NK-92 (cell line): ENCODE results near the gene IL22RA1.

Source experiments
- DNase-seq: peaks from one replicate; lab custom pipeline; 2025; ENCODE audit not compliant: unreplicated experiment; lab: John Stamatoyannopoulos, UW

The IL22RA1 gene

DNA sequence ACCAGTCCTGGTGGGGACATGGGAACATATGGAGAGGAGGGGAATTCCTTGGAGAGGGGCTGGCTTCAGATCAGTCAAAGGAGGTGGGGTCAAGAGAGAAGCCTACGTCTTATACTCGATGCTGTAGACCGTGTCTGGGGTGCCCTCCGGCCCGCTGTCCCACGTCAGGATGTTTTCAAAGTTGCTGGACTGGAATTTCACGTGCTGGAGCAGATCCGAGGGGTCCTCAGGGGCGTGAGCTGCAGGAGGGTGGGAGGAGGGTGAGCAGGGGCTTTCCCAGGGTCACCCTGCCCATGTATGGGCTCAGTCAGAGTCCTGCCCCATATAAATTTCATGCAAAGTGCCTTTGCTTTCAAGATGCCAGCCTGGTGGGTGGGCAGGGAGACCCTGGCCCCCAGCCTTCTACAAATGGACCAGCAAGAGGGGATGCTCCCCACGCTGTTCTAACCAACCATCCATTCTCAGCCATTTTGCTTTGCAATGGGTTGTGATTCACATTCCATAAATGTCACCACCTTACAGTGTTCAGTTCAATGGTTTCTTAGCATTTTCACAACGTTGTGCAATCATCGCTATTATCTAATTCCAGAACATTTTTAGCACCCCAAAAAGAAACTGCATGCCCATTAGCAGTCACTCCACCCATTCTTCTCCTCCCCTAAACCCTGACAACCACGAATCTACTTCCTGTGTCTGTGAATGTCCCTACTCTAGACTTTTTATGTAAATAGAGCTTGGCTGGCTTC is 4.3 kb downstream of the IL22RA1 start:
- DNase-seq, result no peak

DNA sequence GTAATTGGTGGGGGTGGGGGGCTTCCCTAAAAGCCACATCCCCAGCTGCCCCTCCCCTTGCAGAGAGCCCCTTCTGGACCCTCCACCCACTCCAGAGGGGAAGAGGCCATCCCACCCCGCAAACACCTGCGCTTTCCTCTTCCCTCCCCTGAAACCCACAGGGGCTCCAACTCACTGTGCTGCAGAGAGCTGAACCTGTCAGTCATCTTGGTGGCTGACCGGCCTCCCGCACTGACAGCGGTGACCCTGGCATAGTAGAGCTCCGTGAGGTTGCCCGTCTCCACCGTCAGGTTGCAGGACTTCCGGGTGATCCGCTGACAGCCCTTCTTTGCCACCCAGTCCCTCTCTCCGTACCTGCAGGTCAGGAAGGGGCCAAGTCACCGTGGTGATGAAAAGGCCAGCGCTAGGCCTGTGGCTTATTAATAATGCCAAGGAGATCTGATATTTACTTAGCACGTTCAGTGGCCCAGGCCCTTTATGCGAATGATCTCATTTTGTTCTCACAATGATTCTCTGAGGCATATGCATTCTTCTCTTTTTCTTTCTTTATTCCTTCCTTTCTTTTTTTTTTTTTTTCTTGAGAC is 5.9 kb downstream of the IL22RA1 start:
- DNase-seq, result no peak

DNA sequence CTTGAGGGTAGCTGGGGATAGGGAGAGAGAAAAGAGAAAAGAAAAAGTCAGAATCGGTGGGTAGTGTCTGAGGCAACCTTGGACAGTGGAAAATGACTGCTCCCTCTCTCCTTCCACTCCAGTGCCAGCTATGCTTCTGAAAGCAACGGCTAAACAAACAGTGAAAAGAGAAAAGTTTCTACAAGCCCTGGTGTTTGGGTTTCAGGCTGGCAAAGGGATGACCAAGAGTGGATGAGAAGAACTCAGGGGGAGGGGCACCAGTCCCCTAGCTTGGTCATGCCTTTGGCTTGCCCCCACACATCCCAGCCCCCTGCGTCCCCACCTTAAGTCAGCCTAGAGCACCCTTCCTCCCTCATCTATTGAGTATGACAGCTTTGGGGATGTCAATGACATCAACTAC is 8.6 kb downstream of the IL22RA1 start:
- DNase-seq, result no peak

DNA sequence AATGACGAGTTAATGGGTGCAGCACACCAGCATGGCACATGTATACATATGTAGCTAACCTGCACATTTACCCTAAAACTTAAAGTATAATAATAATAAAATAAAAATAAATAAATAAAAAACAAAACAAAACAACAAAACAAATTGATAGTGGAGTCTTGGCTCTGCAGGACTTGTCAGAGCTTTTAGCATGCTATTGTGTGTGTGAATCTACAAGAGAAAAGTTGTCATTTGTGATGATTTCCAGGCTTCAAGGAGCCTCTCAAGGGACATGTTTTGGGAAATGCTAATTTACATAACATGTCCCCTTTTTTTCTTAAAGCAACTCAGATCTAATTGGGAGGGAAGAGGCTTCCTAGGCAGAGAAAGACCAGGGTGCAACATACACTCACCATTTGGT is 9.1 kb downstream of the IL22RA1 start:
- DNase-seq, result no peak

DNA sequence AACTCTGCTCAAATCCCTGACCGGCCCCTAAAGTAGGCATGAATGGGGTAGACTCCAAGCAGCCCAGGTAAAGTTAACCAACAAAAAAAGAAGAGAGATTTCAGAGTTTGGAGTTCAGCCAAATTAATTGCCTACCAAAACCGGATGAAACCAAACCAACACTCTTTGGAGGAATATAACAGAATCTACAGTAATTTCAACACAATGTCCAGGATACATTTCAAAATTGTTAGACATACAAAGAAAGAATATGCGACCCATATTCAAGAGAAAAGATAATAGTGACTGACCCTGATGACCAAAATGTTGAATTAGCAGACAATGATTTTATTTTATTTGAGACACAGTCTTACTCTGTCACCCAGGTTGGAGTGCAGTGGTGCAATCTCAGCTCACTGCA is 12.6 kb downstream of the IL22RA1 start:
- DNase-seq, result no peak

DNA sequence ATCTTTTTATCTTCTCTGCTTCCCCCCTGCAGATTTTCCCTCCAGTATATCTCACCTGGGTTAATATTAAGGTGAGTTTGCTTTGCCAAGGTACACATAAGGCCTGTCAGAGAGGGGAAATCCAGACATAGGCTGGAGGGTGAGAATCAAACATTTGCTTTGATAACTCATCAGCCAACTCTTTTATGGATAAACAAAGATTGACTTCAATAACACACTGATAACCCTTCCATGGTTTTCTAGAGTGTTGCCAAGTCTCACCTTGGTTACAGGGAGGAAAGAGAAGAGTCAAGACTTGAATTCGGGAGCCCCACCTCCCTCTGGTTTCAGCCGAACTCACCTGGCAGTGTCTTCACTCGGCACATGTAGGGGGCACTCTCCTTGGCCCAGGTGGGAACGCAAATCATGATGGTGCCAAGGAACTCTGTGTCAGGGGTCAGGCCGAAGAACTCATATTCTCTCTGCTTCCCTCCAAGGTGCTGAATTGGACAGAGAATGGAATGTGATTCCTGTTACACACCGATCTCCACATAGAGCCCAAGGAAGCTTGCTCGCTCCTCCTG is 15.1 kb downstream of the IL22RA1 start:
- no peak for DNase-seq

DNA sequence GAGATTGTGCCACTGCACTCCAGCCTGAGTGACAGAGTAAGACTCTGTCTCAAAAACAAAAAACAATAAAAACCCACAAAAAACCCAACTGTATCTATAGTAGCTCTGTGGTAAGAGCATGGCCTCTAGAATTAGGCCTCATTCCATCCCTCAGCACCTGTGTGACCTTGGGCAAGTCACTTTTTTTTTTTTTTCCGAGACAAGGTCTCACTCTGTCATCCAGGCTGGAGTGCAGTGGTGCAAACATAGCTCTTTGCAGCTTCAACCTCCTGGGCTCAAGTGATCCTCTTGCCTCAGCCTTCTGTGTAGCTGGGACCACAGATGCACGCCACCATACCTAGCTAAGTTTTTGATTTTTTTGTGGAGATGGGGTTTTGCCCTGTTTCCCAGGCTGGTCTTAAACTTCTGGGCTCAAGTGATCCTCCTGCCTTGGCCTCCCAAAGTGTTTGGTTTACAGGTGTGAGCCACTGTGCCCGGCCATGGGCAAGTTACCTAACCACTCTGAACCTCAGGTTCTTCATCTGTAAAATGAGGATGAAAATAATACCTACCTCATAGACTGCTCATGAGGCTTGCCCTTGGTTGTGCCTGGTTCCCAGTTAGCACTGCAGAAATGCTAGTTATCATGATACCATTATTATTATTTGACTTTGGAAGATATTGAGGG is 15.7 kb downstream of the IL22RA1 start:
- no peak for DNase-seq

DNA sequence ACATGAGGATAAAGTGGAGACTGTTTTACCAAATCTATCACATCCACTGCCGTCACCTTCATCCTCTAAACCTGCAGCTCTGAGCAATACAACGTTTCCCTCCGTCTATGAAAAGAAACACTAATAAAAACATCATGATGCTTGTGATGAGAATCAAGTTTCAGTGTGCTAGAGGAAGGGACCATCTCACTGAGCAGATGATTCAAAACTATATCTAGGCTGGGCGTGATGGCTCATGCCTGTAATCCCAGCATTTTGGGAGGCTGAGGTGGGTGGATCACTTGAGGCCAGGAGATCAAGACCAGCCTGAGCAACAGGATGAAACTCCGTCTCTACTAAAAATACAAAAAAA is 16.3 kb downstream of the IL22RA1 start:
- no peak for DNase-seq

DNA sequence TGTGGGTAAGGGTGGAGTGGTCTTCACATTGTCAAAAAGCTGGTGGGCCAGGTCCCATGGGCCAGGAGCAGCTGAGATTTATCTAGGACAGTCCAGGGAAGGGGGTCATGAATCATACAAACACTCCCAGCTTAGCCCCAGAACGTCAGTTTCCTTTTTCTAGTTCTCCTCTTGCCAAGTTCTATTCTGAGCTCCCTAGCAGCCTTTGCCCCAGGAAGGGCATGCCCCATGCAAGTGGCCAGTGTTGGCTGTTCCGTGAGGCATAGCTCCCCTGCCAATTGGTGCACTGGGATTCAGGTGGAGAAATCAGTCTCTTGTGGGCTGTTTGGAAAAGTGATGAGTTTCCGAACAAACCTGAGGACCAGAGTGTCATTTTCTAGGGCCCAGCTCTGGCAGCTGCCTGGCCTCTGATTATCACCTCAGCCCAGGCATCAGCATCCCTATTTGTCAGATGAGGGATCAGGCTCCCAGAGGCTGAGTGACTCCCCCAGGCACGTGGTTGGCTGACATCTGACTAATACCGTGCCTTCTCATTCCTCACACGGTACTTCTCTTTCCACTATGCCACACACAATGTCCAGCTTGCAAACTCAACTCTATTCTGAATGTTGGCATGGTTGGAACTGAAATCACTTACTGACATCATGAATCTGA is 16.8 kb downstream of the IL22RA1 start:
- DNase-seq, result no peak

DNA sequence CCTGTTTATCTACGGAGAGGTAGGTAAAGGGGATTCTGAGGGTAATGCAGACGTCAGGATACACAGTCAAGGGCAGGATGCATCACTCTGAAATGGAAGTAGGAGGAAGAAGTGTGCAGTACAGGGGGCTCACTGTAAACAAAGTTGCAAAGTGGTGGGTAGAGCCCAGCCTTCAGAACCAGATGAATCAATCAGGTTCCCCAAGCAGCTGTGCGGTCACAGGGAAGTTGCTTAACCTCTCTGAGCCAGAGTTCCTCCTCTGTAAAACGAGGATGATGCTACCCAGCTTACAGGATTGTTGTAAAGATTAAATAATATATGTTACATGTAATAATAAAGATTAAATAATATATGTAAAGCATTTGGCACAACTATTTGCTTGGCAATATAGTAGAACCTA is 17.5 kb downstream of the IL22RA1 start:
- no peak for DNase-seq

DNA sequence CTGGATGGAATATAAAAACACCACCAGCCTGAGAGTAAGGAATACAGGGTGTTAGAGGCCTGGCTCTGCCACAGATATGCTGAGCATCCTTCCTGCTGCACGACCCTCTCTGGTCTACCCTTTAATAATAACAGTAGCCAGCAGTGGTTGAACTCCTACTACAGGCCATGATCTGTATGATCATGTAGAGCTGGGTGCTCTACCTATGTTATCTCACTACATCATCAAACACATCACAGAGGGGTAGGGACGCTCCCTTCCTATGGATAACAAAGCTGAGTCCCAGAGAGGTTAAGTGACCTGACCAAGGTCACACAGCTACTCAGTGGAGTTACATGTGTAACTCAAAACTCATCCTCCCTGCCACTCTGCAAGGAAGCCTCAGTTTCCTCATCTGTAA is 18.0 kb downstream of the IL22RA1 start:
- no peak for DNase-seq

DNA sequence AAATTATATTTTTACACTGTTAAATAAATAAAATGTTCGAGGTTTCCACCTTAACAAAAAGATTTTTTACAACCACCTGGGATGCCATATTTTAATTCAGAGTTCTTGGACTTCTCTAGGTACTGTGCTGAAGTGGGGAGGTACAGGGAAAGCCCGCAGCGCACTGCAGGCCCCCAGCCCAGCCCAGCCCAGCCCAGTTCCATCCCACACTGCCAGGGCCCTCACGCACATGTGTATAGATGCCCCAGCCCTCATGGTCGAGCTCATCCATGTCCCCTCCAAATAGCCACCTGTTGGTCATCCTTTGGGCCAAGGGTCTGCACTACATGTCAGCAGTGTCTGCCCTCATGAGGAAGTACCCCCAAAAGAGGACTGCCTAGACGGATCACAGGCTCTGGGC is 19.3 kb downstream of the IL22RA1 start:
- DNase-seq, result no peak

DNA sequence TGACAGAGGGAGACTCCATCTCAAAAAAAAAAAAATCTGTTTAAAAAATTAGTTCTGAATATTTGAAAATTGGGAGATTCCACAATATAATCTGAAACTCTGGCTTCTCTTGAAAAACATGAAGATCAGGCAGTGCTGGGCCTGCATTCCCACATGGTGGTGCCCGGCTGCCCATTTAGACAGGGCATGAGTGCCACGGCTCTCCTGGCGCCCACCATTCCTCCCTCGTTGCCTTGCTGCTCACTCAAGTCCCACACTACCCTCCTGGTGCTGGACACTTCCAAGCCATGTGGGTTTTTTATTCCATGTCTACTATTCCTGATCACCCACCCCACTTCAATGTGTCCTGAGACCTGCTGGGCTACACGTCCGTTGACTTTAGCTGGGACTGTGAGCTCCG is 20.2 kb downstream of the IL22RA1 start:
- no peak for DNase-seq

DNA sequence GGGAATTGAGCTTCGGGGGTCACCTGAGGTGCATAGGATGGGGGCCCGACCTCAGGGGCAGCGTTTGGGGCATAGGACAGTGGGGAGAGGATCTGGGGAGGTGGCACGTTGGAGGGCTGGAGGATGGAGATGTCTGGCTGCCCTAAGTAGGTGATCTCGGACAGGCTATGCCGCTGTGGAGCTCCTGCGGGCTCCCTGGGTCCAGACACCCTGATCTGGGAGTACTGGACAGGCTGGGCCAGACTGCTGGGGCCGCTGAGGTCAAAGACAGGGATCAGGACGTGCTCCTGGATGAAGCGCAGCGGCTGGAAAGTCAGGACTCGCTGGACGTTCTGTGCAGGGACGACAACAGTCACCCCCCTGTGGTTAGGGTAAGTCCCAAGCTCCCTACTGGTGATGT is 21.5 kb downstream of the IL22RA1 start:
- DNase-seq, result no peak

DNA sequence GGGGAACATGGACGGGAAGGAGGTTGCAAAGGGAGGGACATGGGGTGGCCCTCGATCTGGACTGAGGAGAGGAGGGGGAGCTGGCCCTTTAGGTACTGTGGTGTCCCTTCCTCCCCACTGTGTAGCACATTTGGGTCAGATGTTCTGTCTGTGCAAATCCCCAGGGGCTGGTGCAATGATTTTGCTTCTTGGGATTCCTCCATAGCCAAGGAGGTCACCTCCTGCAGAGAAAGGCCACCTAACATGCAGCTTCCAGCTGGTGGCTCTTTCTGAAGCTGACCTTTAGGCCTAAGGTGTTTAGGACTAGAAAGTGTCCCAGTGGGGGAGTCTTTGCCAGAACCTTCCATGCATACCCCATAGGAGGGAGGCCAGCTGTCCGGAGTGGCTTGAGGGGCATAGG is 22.0 kb downstream of the IL22RA1 start:
- no peak for DNase-seq

DNA sequence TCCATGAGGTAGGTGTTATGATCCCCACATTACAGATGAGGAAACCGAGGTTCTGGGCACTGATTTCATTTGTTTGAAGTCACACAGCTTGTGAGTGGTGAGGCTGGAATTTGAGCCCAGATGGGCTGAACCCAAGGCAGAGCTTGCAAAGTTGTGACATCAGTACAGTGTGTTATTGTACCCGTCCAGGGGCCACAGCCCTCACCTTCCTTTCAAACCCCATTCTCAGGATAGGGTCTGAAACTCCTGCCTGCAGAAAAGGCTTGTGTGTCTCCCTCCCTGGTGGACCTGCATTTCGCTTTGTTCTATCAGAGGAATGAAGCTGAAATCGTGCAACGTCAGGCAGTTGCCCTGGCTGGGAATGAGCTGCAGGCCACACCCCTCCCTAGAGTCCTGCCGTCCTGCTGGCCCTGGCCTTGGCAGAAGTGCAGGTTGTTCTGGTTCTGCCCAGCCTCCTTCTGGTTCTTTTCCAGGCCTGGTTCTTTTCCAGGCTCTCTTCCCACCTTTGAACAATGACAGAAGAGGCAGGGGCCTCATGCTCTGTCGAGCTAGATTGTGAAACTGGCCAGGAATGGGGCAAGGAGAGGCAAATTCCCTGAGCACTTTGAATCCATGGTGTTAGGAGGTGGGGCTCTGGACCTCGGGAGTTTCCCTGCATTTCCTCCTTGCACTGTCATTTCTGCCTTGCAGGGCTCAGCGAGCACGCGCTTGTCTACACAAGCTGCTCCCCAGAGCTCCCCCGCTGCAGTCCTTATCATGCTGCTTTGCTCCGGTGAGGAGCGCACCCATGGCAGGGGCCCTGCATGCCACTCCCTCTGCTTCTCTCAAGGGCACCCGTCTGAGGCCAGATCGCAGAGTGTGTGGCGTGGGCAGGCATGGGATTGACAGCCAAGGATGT is 22.8 kb downstream of the IL22RA1 start:
- DNase-seq, result no peak

DNA sequence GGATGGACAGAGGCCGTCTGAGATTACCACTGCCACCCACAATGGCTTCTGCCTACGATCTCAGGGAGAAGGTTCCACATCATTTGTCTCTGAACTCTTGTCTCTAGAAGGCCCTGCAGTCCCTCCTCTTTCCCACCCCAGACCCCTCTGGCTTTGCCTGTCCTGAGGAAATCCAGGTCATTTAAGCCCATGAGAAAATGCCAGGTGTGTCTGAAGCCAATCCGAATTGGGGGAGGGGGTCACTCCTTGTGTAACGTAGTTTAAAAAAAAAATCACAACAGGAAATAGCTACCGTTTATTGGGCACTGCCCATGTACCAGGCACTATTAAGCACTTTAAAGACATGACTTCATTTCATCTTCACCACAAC is 23.5 kb downstream of the IL22RA1 start:
- DNase-seq, result no peak

DNA sequence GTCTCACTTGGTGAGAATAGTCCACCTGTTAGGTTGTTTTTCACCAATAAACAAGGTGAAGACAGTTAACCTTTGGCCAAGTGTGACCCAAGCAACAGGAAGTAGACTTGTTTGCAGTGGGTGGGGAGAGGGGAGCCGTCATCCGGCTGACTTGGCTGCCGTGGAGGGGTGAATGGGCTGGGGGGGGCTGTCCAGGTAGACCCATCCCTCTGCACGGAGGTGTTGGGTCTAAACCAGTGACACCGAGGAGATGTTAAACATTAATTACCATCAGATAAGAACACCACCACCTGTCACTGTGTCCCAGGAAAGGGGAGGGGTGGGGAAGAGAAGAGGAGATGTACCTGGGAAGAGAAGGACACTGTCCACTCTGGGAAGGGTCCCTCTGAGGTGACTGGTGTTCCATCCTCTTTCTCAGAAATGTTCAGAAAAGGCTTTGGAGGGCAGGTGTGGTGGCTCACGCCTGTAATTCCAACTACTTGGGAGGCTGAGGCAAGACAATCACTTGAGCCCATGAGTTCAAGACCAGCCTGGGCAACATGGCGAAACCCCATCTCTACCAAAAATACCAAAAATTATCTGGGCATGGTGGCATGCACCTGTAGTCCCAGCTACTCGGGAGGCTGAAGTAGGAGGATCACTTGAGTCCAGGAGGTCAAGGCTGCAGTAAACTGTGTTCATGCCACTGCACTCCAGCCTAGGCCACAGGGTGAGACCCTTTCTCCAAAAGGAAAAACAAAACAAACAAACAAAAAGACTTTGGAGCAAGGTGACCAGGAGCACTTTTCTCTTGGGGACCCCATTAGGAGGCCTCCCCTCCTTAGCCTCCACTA is 24.3 kb downstream of the IL22RA1 start:
- DNase-seq, result no peak

DNA sequence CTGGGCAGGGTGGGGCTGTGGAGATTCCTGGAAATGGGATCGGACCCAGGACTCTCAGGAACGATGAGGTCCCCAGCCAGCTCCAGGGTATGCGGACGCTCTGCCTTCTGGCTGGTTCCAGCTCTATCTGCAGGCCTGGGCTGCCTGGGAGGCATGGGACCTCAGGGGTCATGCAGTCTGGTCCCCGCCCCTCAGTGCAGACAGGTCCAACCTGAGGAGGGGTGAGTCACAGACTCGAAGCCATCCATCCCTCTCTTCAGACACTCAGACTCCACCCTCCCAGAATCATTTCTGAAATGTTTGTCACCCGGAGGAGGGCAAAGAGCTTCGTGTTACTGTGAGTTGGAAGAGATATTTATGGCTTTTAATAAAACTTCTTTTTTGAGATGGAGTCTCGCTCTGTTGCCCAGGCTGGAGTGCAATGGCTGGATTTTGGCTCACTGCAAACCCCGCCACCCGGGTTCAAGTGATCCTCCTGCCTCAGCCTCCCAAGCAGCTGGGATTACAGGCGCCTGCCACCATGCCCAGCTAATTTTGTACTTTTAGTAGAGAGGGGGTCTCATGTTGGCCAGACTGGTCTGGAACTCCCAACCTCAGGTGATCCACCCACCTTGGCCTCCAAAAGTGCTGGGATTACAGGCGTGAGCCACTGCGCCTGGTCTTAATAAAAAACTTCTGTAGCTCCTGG is 25.1 kb downstream of the IL22RA1 start:
- no peak for DNase-seq
